Jurkat, Clone E6-1 (cell line): ENCODE measurements around the gene LRFN3.

Experiments
- DNase-seq: peaks from one replicate; pipeline ENCODE4 v3.0.0-alpha.2; 2011; ENCODE audit warnings: low read depth, low spot score
- H3K4me3 ChIP-seq: 2 replicates; pipeline ENCODE4 v1.5.1; 2011; ENCODE audit warnings: mild to moderate bottlenecking, low read length, control low read depth, moderate library complexity

The LRFN3 gene

DNA sequence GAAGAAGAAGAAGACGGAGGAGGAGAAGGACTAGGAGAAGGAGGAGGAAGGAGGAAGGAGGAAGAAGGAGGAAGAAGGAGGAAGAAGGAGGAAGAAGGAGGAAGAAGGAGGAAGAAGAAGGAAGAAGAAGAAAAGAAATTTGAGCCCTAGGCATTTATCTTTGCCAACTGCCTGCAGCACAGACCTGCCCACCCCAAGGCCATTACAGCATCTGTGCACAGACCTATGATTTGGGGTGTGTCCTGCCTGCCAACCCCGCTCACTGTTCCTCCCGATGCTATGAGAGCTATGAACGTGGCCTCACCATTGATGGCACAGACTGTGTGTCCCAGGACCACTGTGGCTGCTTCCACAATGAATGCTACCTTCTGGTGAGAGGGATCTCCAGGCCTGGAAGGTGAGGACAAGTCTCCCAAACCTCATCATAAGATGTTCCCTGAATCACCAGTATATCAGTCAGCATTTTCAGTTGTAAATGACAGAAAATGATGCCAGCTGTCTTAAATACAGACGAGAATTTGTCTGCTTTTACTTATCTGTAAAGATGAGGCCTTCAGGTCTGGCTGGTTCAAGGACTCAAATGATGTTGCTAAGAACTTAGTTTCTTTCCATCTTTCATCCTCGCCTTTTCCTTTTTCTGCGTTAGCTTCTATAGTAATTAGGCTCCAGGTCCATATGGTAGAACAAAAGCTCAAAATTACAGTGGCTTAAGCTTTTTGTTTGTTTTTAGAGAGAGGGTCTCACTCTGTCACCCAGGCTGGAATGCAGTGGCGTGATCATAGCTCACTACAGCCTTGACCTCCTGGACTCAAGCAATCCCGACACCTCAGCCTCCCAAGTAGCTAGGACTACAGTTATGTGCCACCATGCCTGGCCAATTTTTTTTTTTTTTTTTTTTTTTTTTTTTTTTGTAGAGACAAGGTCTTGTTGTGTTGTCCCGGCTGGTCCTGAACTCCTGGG is 54.9 kb downstream of the LRFN3 start:
- H3K4me3 ChIP-seq: no peak overlapping the region
- no peak for DNase-seq

DNA sequence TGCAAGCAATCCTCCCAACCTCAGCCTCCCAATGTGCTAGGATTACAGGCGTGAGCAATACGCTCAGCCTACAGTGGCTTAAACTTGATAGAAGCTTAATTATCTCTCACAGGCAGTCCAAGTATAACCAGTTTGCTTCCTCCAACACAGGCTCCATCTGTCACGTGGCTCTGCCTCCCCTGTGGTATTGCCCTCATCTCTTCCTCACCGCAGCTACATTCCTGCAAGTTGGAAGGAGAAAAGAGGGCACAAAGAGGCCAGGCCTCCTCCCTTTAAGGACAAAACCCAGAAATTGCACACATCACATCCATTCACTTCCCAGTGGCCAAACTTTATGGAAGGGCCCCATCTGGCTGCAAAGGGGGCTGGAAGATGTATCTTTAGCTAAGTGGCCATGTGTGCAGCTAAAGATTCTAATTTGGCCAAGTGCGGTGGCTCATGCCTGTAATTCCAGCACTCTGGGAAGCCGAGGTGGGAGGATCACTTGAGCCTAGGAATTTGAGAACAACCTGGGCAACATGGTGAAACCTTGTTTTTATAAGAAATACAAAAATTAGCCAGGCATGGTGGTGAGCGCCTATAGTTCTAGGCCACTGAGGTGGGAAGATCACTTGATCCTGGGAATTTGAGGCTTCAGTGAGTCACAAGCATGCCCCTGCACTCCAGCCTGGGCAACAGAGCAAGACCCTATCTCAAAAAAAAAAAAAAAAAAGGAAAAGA is 55.7 kb downstream of the LRFN3 start:
- no peak for DNase-seq

GRCh38 chr19:35992907-35993765 is 57.0 kb downstream of the LRFN3 start:
- H3K4me3 ChIP-seq: no peak overlapping the region
- DNase-seq: no peak

More for the DNA sequence above, 55.7 kb downstream of the LRFN3 start:
- no peak overlapping the region for H3K4me3 ChIP-seq

GRCh38 chr19:35993923-35994598 is 57.9 kb downstream of the LRFN3 start:
- peak overlapping the region; percentile 81 for H3K4me3 ChIP-seq
- DNase-seq: no peak
